ENCODE measurements around the gene KRTAP13-2.

KRTAP13-2 gene

DNA sequence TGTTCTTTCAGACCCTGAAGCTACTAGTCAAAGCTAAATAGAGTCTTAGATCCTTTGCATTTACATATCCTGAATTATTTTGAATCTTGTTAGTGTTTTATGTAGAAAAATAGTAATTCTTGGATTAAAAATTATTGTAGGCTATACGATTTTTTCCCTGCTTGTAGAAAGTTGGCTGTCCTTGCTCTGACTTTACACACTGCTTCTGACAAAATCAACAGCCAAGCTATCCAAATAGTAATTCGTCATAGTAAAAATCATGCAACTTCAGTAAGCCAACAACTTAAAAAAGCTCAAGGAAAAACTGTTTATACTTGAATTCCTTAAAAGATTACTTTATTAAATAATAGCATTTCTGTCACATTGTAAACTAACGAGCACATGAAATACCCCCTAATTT, 16.2 kb downstream of the KRTAP13-2 start:
- no peak for DNase-seq (ENCODE audit: low read depth)
- H3K4me3 ChIP-seq (ENCODE audit: low read depth, low read length): no peak overlapping the region
- TF ChIP-seq CTCF (IDR thresholded peaks at IDR 0.05; ENCODE audit: insufficient read depth, low read depth, low read length, missing control alignments): no peak

DNA sequence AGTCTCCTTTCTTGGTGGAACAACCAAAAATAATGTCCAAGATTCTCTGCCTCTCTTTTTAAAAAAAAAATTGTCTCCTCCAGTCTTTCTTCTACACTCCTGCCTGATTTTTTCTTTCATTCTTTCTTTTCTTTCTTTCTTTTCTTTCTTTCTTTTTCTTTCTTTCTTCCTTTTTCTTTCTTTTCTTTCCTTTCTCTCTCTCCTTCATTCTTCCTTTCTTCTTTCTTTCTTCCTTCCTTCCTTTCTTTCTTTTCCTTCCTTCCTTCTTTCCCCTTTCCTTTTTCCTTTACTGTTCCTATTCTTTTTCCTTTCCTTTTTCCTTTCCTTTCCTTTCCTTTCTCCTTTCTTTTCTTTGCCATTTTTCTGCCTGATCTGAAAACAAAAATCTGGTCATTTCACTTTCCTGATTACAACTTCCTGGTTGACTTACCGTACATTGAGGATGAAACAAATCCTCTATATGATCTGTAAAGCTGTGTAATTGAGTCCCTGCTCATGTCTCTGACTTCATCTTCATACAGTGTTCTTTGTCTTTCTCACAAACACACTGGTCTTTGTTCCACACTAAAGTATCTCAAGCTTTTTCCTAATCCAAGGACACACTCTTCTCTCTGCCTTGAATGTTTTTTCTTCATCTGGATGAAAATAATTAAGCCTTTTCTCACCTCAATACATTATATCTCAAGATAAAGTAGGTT, 17.6 kb downstream of the KRTAP13-2 start:
- TF ChIP-seq CTCF (IDR thresholded peaks at IDR 0.05; ENCODE audit: insufficient read depth, low read depth, low read length, missing control alignments): no peak
- no peak for DNase-seq (ENCODE audit: low read depth)
- H3K4me3 ChIP-seq (ENCODE audit: low read depth, low read length): no peak overlapping the region

DNA sequence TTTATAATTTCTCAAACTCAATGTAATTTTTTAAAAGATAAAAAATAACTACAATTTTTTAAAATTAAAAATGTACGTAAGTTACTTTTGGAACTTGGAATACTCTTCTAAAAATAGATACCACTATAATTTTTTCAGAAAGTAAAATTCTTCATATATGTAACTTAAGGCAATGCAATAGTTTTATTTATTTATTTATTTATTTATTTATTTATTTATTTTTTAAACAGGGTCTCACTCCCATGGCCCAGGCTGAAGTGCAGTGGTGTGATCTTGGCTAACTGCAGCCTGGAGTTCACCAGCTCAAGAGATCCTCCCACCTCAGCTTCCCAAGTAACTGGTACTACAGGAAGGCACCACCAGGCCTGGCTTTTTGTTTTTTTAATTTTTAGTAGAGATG, 20.5 kb downstream of the KRTAP13-2 start:
- no peak for TF ChIP-seq CTCF (IDR thresholded peaks at IDR 0.05; ENCODE audit: insufficient read depth, low read depth, low read length, missing control alignments)
- no peak overlapping the region for H3K4me3 ChIP-seq (ENCODE audit: low read depth, low read length)
- DNase-seq (ENCODE audit: low read depth): no peak

- TF ChIP-seq CTCF (IDR thresholded peaks at IDR 0.05; ENCODE audit: insufficient read depth, low read depth, low read length, missing control alignments): no peak
- DNase-seq (ENCODE audit: low read depth): no peak
- no peak overlapping the region for H3K4me3 ChIP-seq (ENCODE audit: low read depth, low read length)
Measured at GRCh38 chr21:30349572-30349971, 22.5 kb downstream of the KRTAP13-2 start.

- no peak for TF ChIP-seq CTCF (IDR thresholded peaks at IDR 0.05; ENCODE audit: insufficient read depth, low read depth, low read length, missing control alignments)
- no peak within 1 kb of the TSS for H3K4me3 ChIP-seq (ENCODE audit: low read depth, low read length)
- peak; percentile 1 for DNase-seq (ENCODE audit: low read depth)
Measured at GRCh38 chr21:30348506-30348905, 23.6 kb downstream of the KRTAP13-2 start, which contains the start of gene KRTAP23-1. TSS of gene KRTAP23-1 (minus strand) at chr21:30348606. CDS start at chr21:30348606, 0 bp downstream.

DNA sequence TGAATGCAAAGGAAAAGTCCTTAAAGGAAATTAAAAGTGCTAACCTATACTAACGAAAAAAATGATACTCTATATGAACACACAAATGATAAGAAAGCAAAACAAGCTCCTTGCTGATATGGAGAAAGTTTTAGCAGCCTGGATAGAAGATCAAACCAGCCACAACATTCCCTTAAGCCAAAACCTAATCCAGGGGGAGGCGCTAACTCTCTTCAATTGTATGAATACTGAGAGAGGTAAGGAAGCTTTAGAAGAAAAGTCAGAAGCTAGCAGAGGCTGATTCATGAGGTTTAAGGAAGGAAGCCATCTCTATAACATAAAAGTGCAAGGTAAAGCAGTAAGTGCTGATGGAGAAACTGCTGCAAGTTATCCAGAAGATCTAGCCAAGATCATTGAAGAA, 27.1 kb downstream of the KRTAP13-2 start:
- no peak for DNase-seq (ENCODE audit: low read depth)
- no peak overlapping the region for H3K4me3 ChIP-seq (ENCODE audit: low read depth, low read length)
- no peak for TF ChIP-seq CTCF (IDR thresholded peaks at IDR 0.05; ENCODE audit: insufficient read depth, low read depth, low read length, missing control alignments)
